ENCODE results near the gene SLC9A9. TPM values are rescaled to one million over a fixed set of nuclear protein-coding genes. Genes with fewer than 3 reads are reported as not detected.

SLC9A9 gene
- total RNA-seq, 1 donor from 2014 or later = 14.6 TPM

DNA sequence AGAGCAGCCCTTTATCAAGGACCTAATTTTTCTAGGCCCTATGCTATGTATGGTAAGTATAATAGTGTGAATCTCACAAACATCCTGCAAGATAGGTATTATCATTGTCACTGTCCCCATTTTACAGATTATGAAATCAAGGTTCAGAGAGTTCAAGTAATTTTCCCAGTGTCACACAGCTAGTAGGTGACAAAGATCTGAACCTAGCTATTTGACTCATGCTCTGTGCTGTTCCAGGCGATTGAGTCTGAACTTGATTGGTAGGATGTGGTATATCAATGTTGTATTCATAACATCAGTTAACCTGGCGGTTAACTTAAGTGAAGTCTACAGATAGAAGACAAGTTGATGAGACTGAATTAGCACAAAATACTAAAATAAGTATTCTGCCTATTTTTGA, 498.8 kb downstream of the SLC9A9 start:
- ATAC-seq = peak; percentile 47

DNA sequence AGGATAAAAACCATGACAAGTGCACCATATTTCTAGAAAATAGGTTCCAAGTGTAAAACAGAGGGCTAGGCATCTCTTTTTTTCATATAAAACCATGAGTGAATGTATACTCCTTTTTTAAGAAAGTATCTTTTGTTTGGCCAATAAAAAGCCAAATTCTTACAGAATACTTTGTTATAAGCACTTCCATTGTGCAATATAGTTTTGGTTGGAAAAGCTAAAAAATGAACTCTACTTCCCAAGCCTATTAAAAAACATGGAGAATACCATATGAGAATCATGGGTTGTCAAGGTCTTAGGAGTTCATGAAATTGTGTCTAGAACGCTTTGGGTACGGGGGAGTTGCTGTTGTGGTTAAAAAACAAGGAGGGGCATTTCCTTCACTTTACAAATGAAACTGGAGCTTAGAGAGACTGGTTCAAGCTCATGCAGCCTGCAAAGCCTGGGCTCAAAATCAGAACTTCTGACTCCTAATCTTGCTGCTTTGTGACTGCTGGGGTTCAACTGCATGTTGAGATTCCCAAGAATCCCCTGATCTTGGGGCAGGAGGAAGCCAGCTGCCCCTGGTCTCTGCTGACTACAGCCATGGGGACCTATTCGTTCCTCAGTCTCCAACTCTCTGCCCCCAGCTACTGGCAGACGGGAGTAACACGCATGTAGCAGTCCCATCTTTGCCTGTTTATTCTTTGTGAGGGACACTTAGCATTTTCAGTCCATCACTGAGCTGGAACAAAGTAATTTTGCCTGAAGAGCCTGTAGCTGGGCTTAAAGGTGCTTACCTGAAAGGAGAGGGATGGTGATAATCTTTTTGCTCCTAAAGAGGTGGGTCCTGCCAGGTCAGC, 499.6 kb downstream of the SLC9A9 start:
- ATAC-seq = no peak

DNA sequence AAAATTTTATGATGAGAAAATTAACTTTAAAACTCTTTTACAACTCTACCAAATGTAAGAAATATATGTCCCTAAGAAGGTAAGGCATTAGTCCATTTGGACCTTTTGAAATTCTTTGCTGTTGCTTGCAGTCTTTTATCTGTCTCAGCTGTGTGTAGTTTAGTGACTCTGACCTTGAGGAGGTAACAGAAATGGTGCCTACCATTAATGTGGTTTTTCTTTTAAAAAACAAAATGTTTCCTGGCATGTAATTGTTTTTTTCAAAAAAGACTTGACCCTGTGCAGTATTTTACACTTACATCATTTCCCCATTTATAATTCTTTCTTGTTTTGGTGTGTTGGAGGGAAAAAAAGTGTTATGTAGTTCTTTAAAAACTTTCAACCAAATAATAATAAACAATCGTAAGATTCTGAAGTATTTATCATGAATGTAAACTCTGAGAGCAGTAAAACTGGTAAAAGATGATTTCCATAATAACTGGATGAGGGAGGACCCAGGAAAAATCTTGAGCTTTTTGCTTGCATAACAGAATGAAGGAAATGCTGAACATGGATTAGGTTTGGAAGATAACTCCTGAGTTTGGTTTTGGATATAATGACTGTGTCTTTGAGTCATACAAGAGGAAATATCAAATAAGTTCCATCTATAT, 503.6 kb downstream of the SLC9A9 start:
- no peak for ATAC-seq

DNA sequence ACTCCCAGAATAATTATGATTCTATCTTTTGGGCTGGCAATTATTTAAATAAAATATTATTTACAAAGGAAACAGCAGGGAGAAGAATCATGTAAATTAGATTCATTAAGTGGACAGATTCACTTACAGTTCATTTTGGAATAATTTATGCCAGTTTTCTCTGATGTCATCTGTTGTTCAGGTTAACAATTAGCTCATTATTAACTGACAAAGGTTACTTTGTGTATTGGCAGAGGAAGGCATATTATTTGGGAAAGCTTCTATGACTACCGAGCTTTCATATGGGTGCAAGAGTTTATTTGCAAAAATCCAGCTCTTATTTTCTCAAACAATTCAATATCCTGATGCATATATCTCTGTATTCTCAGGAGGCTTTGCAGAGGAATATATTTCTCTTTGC, 504.3 kb downstream of the SLC9A9 start:
- ATAC-seq = no peak

DNA sequence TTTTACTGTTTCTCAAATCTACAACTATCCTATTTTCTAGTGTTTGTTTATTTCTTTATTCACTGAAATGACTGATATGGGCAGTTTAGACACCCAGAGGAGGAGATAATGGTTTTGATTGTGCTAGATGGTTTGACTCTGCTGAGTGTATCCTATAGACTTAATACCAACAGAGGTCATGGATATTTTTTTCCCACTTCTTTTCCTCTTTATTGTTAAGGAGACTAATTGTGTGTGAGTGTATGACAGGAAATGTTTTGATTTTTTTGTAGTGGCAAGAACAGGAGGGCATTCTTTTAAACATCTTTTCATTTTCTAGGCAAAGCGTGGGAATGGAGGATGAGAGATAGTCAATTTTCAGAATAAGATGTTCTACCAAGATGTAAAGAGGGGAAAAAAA, 505.2 kb downstream of the SLC9A9 start:
- no peak for ATAC-seq

DNA sequence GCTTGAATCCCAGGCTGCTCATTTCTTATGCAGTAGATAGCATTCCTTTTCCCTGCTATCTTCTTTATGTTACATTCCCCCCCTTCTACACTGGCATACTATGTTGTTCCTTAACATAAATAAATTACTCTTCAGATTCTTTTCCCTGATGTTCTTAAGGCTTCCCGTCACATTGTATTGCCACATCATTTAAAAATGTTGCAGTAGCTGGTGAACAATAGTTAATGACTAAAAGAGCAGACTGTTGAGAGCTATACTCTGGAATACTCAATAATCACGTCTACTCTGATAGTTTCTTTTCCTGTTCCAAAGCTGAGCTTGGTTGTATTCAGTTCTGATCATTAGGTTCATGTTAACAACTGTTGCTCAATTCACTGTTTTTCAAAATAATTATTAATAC, 508.8 kb downstream of the SLC9A9 start:
- no peak for ATAC-seq

DNA sequence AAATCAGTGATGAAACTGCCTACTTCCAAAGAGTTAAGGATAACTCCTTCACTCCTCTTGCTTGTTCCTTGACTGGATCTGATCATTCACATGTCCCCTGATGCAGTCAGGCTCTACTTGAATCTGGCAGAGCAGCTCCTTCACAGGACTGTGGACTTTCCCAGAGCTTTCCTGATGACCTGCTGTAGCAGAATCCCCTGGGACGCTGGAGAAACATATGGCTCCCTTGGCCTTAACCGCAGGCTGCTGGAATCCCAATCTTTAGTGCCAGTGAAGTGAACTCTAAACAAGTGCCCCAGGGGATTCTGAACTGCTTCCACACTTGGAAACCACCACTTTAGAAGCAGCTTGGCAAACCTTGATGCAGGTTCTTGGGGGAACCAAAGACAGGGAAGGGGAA, 510.9 kb downstream of the SLC9A9 start:
- no peak for ATAC-seq

DNA sequence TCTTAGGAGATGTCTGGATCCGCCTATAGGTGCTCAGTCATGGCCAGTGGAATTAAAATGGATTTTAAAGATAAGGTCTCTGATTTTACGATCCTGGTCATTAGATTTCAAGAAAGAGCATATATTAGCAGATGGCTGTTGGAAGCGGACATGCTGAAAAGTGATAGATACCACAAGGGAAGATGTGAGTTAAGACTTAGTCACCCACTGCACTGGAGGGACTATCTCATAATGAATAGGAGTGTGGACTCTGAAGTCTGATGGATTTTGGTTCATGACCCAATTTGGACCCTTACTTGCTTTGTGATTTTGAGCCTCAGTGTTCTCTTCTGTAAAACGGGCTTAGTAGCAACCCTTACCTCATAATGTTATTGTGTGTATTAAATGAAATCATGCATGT, 514.0 kb downstream of the SLC9A9 start:
- no peak for ATAC-seq

DNA sequence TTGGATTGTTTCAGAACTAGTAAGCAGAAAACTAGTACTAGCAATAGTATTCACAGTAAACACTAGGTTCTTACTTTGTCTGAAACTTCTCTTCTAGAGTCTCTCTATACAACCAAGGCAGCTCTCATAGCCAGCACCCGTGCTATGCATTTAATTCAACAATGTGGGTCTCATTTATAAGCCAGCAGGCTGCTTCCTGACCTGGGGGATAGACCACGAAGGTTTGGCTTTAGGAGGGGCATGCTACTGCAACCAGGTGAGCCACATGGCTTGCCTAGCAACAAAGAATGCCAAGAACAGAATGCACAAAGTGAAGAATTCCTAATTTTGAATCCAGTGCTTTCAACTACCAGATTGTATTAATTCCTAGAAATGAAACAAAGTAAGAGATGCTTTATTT, 514.9 kb downstream of the SLC9A9 start:
- no peak for ATAC-seq

DNA sequence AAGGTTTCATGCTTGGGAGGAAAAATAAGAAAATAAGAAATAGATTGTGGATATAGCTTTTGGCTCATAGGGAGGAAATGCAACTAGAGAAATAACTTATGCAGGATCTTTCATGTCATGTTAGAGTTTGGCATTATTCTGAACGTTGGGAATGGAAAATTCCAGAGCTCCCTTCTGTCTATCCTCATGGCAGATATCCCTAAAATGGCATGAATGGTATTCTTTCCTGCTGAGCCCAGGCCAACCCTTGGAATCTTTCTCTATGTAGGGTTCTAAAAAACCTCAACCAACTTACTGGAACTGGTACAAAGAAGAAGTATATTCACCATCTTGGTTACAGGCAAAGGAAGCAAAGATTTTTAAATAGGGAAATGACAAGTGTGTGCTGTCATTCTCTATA, 516.2 kb downstream of the SLC9A9 start:
- no peak for ATAC-seq

DNA sequence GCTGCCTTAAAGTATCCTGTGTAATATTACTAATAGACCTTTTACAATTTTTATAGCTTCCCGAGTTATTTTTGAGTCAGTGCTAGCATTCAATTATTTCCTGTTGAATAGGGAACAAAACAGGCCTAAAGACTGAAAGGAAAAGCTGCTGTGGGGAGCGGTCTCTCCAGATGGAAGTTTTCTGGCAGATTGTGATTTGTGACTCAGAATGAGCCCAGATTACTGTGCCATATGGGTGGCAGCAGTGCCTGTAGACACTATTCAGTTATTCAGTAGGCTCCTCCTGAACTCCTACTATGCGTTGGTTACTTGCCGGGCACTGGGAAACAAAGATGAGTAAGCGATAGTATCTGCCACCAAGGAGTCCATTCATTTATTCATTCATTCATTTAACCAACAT, 516.9 kb downstream of the SLC9A9 start:
- no peak for ATAC-seq

DNA sequence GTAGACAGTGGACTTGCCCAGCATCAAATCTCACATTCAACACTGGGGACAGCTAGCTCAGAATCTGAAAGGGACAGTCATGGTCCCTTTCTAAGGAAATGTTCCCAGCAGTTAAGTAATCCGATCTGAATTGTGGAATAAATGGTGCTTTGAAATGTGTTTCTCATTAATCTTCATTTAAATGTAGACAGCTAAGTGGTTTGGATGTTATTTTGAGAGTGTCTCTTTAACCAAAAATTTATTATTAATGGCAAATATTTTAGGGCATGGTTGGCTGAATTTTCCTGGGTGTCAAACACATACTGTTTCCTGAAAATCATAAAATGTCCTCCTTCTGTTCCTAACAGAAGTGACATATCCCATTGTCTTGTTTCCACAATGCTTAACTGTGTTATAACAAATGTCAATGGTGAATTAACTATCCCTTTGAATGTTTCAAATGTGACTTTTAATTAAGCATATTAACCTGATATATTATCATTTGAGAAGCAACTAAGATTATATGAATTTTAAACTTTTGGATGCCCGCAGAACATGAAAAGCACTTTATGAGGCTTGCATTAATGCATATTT, 517.9 kb downstream of the SLC9A9 start:
- no peak for ATAC-seq

DNA sequence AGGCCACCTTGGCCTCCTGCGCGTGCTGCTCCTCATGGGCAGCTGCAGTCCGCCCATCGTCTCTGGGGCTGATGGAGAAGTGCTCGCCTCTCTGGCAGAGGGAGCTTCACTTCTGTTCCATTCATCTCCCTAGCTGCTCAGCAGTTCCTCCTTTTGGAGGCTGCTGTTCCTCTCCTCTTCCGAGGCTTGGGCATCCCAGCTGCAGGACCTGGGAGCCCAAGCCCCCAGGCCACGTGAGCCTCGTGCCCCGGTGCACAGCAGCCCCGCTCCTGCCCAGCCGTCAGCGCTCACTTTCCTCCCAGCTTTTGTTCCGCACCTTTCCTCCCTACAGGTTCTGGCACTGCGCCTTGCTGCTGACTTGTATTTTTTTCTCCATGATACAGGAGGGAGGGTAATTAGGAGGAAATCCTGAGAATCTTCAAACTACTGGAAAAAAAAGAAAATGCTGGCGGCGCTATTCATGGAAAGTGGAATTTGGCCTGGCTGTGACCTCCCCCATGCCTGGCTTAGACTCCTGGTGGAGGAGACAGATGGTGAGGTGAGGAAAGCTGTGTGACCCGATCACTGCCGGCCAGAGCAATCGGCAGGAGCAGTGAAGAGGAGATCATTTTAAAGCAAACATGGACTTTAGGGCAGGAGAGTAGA, 518.6 kb downstream of the SLC9A9 start:
- ATAC-seq = no peak

DNA sequence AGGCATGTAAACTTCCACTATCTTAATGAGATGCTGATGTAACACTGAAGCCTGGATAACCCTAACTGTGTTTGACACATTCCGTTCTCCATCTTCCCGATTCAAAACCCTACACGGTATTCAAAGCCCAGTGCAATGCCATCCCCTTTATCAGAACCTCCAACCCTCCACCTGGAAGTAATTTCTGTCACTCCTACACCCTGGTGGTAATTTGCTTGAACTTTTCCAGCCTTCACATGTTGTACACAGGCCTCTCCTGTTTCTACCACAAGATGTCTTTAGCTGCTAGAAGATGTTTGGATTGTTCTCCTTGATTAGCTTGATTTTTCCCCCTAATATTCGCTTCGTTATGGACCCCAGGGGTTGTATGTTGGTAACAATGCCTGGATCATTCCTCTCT, 519.8 kb downstream of the SLC9A9 start:
- ATAC-seq = no peak

DNA sequence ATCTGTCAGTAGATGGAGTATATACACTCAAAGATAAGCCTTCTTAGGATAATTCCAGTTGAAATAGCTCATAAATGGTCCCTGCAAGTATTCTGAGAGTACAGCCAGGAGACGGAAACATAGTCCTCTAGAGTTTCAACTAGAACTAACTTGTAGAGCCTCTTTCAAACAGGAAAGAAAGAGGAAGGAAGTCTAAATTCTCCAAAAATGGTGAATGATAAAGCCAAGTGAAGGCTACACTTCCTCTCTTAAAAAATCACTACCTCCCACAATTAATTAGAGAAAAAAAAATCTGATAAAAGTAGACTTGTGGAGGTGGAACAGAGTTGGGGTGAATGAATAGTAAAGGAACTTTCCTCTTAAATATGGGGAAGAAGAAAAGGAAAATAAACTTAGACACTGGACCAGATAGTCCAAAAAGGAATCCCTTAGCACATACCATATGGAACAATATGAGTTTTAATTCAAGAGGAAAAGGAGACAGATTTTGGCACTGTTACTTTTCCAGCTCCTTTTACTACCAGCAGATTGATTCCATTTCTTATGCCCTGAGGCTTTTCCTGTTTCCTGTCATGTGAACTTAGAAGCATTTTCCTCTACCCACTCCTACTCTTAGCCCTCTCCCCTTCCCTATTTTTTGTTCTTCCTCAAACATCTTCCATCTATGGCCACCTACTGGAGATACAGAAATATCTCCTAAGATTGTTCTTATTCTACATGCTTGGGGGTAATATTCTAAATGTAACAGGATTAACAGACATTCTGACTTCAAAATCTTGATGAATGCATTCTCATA, 521.1 kb downstream of the SLC9A9 start:
- no peak for ATAC-seq

DNA sequence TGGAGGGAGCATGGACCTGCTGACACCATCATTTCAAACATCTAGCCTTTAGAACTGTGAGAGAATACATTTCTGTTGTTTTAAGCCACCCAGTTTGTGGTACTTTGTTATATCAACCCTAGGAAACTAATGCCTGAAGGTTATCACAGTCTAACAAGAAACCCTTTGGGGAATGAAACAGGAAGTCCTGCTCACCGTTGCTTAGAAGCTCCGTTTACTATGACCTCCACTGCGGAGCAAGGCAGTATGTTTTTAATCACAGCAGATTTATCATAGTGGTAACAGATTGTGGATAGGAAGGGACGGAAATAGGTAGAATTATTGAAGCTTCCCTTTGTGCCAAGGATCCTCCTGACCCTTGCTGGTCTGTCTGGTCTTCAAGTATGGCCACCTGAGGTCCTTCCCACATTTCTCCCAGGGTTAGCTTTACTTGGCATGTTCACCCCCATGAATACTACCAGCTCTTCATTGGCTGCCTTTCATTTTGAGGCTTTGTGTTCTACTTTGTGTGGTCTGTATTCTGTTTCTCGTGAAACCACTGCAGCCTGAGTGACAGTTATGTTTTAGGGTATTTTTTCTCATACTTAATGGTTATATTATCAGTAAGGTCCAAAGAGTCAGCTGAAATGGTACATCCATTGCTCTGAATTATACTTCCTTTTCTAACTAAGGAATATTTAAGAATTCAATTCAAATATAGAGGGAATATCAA, 527.1 kb downstream of the SLC9A9 start:
- no peak for ATAC-seq

DNA sequence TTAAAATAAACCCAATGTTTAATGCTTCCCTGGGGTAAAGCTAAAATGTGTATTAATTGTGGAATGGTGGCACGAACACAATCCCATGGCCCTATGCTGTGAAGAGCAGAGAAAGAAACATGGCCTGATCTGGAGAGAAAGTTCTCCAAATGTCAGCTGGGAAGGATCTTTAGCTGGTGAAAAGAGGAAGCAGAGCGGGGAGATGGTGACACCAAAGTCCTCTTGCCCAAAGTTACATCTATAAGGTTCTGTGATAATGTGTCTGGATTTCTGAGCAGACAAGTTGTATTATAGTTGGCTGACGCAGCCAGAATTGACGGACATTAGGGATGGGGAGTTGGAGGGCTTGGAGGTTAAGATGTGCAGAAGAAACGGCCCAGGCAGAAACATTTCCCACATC, 532.5 kb downstream of the SLC9A9 start:
- ATAC-seq = no peak

DNA sequence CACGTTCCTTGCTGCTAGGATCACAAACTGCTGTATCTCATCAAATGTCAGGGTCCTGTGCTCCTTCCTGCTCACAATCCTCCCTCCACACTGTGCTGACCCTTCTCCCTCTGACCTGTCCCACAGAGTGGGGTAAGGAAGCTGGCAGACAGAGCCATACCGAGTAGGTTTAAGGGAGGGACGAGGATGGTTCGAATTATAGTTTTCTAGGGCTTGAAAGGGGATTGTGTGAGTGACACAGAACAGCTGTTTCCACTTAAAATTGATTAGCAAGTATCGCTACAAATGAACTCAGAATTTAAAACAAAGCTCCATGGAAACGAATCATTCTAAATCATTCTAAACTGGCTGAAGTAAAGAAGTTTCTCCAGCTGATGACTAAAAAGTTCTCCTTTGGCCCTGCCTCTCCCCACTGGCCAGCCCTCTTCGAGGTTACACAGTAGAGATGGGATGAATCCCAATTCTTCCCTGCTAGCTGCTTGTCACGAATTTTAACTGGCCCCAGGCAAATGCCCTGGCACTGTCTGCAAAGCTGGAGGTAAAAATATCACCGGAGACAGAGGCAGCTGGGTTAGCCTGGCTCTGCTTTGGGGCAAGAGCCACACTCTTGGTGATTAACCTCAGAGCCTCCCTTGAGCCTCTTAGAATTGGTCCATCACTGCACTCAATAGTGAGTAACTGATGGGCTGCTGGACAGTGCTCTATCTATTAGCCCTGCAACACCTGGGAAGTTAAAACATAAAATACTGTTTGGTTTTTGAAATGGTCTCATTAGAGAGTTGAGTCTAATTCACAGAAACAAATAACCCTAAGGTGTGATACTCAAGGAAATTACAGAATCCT, 533.8 kb downstream of the SLC9A9 start:
- ATAC-seq = no peak

DNA sequence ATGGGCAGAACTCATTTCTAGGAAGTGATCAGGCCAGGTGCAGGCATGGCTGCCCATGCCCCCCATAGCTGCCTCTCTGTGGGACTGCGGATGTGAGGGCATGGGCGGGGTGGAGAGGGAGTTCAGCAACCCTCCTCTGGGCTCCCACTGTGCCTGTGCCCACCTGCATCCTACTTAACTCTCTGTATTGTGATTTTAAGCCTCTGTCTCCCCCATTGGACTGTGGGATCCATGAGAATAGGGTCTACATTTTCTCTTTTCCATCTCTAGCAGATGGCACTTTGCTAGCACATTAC, 534.4 kb downstream of the SLC9A9 start:
- no peak for ATAC-seq

DNA sequence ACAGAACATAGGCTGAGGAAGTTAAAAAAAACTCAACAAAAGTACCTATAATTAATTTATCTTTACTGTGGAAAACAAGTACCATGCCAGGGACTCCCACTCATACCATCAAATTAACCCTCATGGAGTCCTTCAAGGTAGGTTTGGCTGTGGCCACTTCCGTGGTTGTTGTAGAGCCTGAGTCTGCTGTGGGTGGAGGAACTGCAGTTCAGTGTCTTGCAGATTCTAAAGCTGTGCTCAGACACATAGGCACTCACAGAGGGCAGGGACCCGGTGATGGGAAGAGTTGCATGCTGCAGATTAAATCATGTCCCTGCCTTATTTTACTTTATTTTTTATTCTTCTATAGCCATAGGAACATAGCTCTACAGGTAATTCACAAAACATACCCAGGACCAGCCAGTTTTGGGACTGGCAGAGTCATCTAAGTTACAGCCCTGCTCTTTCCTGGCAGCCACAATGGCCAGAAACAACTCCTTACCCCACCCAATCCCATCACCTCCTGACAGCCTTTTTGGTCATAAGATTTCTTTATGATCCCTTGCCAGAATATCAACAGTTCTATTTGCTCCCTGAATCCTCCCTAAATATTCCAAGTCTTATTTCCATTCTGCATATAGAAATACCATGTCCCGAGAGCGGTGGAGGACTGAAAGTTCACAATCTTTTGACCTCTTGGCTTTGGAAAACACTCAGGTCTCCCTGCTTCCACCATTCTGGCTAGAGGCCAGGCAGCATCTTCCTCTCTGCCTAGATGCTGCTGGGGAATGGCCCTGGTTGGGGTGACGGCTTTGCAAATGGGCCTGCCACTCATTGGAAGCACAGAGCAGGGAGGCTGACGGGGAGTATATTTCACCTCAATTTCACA, 535.0 kb downstream of the SLC9A9 start:
- ATAC-seq = no peak
